Gastroesophageal sphincter (tissue), 3 donors: Measurements from ENCODE around the gene LRRC1.

Source experiments
- POLR2A ChIP-seq, 2 donors: fragments of 450-650 bp; IDR thresholded peaks; one replicate each; pipeline ENCODE4 v1.6.1; 2017; ENCODE audit warnings: antibody characterized with exemption in 2 of 2, mild to moderate bottlenecking in 2 of 2, moderate library complexity in 1 of 2
- TF ChIP-seq, protein P1 (sequence below), 4 experiments: fragments of 200-600 bp in 2 of 4; fragments of 450-650 bp in 2 of 4; sonication (generic) in 1 of 4; IDR thresholded peaks; one replicate each; pipeline ENCODE4 v1.5.1; 2017 to 2019; ENCODE audit warnings: antibody characterized with exemption in 4 of 4, mild to moderate bottlenecking in 2 of 4, moderate library complexity in 2 of 4

DNA sequence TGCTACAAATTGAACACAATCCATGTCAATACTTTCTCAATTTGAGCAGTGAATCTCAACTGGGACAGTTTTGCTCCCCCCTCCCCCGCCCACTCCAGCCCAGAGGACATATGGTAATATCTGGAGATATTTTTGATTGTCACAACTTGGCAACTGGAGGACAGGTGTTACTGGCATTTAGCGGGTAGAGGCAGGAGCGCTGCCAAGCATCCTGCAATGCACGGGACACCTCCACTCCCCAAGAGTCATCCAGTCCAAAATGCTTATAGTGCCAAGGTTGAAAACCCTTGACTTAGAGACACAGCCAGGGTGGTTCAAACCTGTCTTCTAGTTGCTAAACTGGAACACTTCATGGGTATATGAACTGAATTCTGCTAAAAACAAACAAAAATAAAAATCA, 26.9 kb upstream of the LRRC1 start:
- TF ChIP-seq, protein P1, sequence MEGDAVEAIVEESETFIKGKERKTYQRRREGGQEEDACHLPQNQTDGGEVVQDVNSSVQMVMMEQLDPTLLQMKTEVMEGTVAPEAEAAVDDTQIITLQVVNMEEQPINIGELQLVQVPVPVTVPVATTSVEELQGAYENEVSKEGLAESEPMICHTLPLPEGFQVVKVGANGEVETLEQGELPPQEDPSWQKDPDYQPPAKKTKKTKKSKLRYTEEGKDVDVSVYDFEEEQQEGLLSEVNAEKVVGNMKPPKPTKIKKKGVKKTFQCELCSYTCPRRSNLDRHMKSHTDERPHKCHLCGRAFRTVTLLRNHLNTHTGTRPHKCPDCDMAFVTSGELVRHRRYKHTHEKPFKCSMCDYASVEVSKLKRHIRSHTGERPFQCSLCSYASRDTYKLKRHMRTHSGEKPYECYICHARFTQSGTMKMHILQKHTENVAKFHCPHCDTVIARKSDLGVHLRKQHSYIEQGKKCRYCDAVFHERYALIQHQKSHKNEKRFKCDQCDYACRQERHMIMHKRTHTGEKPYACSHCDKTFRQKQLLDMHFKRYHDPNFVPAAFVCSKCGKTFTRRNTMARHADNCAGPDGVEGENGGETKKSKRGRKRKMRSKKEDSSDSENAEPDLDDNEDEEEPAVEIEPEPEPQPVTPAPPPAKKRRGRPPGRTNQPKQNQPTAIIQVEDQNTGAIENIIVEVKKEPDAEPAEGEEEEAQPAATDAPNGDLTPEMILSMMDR (IDR thresholded peaks at IDR 0.05): no peak
- no peak for TF ChIP-seq POLR2A (IDR thresholded peaks at IDR 0.05)
